NCI-H1417 (cell line): ENCODE results near the gene CFAP126.

ENCODE experiments used
- DNase-seq, 3 experiments: peaks; one replicate each; lab custom pipeline; 2025; lab: John Stamatoyannopoulos, UW

The CFAP126 gene

GRCh38 chr1:161381707-161382106 is 14.0 kb upstream of the CFAP126 start:
- DNase-seq, result no peak

- no peak for DNase-seq
Measured at GRCh38 chr1:161379071-161379470, 11.4 kb upstream of the CFAP126 start.

GRCh38 chr1:161378014-161378413 is 10.3 kb upstream of the CFAP126 start:
- peak in 2 of 3 experiments; percentile 5 to 35 for DNase-seq

GRCh38 chr1:161374373-161374772 is 6.7 kb upstream of the CFAP126 start:
- no peak for DNase-seq

GRCh38 chr1:161373442-161373841 is 5.8 kb upstream of the CFAP126 start:
- DNase-seq, result no peak

- no peak for DNase-seq
Measured at GRCh38 chr1:161365207-161365606, 2.5 kb downstream of the CFAP126 start.

GRCh38 chr1:161364332-161364731 is 3.3 kb downstream of the CFAP126 start:
- DNase-seq, result no peak

GRCh38 chr1:161359291-161359690 is 8.4 kb downstream of the CFAP126 start:
- peak in 2 of 3 experiments; percentile 11 to 50 for DNase-seq

GRCh38 chr1:161357073-161357472 is 10.6 kb downstream of the CFAP126 start:
- no peak for DNase-seq

- no peak for DNase-seq
Measured at GRCh38 chr1:161351482-161351881, 16.2 kb downstream of the CFAP126 start.

- no peak for DNase-seq
Measured at GRCh38 chr1:161350671-161351070, 17.0 kb downstream of the CFAP126 start.

GRCh38 chr1:161342821-161343220 is 24.9 kb downstream of the CFAP126 start:
- no peak for DNase-seq

GRCh38 chr1:161342177-161342576 is 25.5 kb downstream of the CFAP126 start:
- no peak for DNase-seq

GRCh38 chr1:161335796-161336195 is 31.9 kb downstream of the CFAP126 start:
- no peak for DNase-seq

- no peak for DNase-seq
Measured at GRCh38 chr1:161333166-161333565, 34.5 kb downstream of the CFAP126 start.

- DNase-seq, result no peak
Measured at GRCh38 chr1:161330346-161330745, 37.3 kb downstream of the CFAP126 start.

- DNase-seq, result no peak
Measured at GRCh38 chr1:161324020-161324419, 43.7 kb downstream of the CFAP126 start.

- DNase-seq, result peak in 1 of 3 experiments; percentile 35
Measured at GRCh38 chr1:161315841-161316674, 51.6 kb downstream of the CFAP126 start.
